NCI-H187 treated with DMSO at 0.1 percent for 48 hours (cell line): ENCODE data around the gene TBC1D17.
A peak's percentile ranks its signal among the peaks of the same experiment; 100 is the strongest.

Source experiments
- DNase-seq: peaks from one replicate; lab custom pipeline; 2025; lab: John Stamatoyannopoulos, UW

TBC1D17 gene

GRCh38 chr19:49877020-49877878 is at the start of gene TBC1D17, which contains the start of gene AKT1S1:
Gene TBC1D17, plus strand, starts transcription at chr19:49877702. Its CDS starts 22 bp downstream, at chr19:49877724.
Gene AKT1S1, minus strand, starts transcription at chr19:49877355. Its CDS starts 4,060 bp downstream, at chr19:49873295.
- DNase-seq: peak; percentile 99

DNA sequence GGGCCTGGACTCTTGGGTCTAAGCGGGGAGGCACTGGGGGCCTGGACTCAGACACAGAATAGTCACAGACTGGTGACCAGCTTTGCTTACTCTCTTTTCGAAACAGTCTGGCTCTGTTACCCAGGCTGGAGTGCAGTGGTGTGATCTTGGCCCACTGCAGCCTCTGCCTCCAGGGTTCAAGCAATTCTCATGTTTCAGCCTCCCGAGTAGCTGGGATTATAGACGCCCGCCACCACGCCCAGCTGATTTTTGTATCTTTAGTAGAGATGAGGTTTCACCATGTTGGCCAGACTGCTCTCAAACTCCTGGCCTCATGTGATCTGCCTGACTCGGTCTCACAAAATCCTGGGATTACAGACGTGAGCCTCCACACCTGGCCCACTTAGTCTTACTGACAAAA is 48.3 kb upstream of the TBC1D17 start:
- no peak for DNase-seq

GRCh38 chr19:49829721-49830120 is 47.8 kb upstream of the TBC1D17 start:
- no peak for DNase-seq

GRCh38 chr19:49830766-49831165 is 46.7 kb upstream of the TBC1D17 start:
- DNase-seq: no peak

GRCh38 chr19:49831592-49831991 is 45.9 kb upstream of the TBC1D17 start:
- no peak for DNase-seq

DNA sequence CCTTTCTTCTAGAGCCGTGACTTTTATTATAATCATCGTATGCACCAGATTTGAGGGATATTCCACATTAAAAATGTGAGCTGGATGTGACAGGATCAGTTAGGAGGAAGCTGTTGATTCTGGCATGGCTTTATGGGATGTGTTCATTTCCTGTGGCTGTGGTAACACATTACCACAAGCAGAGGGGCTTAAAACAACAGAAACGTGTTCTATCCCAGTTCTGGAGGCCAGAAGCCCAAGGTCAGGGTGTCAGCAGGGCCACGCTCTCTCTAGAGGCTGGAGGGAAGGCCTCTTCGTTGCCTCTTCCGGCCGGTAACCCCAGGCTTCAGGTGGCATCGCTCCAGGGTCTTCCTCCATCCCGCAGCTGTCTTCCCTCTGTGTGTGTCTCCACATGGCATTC is 44.9 kb upstream of the TBC1D17 start:
- DNase-seq: no peak

GRCh38 chr19:49833599-49833998 is 43.9 kb upstream of the TBC1D17 start:
- no peak for DNase-seq

- no peak for DNase-seq
These were observed 41.9 kb upstream of the TBC1D17 start for GRCh38 chr19:49835562-49835961.

DNA sequence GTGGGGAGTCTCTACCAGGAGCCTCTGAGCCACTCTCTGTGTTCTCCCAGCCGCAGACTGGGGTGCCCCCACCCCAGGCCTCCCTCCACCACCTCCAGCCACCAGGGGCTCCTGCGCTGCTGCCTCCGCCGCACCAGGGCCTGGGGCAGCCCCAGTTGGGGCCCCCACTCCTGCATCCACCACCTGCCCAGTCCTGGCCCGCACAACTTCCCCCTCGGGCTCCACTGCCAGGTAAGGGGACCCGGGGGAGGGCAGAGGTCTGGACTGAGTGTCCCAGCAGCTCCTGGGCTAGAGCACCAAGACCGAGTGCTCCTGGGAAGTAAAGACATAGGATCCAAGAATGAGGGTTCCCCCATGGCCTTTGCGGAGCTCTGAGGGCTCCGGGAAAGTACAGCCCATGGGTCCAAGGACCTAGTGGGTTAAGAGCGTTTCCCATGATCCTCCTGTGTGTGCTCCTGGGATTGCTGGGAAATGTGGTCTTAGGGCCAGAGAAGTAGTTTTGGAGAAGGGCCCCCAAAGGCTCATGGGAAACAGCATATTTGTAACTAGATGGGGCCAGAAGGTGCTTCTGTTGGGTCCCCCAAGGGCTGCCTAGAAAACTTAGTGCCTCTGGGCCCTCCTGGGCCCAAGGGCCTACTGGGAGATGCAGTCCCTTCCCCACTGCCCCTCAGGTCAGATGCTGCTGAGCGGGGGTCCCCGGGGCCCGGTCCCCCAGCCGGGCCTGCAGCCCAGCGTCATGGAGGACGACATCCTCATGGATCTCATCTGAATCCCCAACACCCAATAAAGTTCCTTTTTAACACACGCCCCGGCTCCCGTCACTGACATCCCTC is 41.1 kb upstream of the TBC1D17 start:
- DNase-seq: no peak

DNA sequence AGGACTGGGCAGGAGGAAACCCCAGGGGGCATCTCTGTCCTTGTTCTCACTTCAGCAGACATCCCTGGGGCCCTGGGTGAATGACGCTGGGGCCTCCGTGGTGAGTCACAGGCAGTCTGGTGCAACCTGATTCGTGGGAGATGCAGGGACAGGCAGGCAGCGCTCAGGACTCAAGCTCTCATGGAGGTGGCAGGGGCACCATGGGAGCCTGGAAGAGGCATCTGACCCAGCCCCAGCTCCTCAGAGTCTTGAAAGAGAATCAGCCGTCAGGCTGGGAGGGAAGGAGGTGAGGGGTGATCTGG is 40.5 kb upstream of the TBC1D17 start:
- DNase-seq: no peak

- no peak for DNase-seq
These were observed 40.1 kb upstream of the TBC1D17 start for GRCh38 chr19:49837425-49837824.

GRCh38 chr19:49838885-49839588 is 38.5 kb upstream of the TBC1D17 start:
- DNase-seq: no peak

DNA sequence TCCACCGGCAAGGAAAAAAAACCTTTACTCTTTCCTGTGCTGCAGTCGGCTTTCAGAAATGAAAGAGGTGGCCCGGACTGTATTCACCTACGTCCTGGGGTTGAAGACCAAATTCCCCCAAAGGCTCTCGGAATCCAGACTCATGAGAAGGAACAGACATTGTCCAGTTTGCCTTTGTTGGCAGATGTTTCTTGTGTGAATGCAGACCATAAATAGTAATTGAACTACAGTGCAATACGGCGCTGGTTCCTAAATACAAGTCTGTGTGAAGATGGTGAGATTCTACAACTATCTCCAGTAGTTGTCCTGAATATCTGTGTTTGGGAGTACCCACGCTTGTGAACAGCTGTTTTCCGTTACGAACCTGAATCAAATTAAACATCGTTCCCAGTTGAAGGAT is 37.8 kb upstream of the TBC1D17 start:
- DNase-seq: no peak

- DNase-seq: no peak
These were observed 37.2 kb upstream of the TBC1D17 start for GRCh38 chr19:49840321-49840720.

GRCh38 chr19:49840736-49841249 is 36.7 kb upstream of the TBC1D17 start:
- no peak for DNase-seq

DNA sequence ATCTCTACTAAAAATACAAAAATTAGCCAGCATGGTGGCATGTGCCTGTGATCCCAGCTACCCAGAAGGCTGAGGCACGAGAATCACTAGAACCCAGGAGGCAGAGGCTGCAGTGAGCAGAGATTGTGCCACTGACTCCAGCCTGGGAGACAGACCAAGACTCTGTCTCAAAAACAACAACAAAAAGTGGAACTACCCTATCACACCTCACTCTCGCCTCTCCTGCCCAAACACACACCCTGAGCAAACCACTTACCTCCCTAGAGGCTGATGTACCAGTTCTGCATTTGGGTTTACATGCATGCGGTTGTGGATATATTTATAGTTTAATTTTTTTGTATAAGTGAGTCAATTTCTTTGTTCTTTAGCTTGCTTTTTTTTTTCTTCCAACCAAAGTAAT is 34.2 kb upstream of the TBC1D17 start:
- no peak for DNase-seq

GRCh38 chr19:49844138-49845095 is 33.1 kb upstream of the TBC1D17 start:
- DNase-seq: no peak

- no peak for DNase-seq
These were observed 32.1 kb upstream of the TBC1D17 start for GRCh38 chr19:49845414-49845813.

DNA sequence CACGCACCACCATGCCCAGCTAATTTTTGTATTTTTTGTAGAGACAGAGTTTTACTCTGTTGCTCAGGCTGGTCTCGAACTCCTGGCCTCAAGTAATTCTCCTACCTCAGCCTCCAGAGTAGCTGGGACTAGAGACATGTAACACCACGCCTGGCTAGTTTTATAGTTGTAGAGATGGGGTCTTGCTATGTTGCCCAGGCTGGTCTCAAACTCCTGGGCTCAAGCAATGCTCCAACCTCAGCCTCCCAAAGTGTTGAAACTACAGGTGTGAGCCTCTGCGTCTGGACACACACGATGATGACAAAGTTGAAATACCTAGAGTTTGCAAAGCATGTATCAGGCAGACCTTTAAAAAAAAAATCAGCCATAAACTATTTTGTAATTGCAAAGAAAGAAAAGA is 31.1 kb upstream of the TBC1D17 start:
- no peak for DNase-seq

- DNase-seq: no peak
These were observed 29.5 kb upstream of the TBC1D17 start for GRCh38 chr19:49847731-49848696.
